NCI-H128 (cell line): ENCODE data around the gene SMIM22.

ENCODE experiments used
- DNase-seq: peaks from one replicate; lab custom pipeline; 2025; ENCODE audit not compliant: unreplicated experiment; lab: John Stamatoyannopoulos, UW

Gene SMIM22

DNA sequence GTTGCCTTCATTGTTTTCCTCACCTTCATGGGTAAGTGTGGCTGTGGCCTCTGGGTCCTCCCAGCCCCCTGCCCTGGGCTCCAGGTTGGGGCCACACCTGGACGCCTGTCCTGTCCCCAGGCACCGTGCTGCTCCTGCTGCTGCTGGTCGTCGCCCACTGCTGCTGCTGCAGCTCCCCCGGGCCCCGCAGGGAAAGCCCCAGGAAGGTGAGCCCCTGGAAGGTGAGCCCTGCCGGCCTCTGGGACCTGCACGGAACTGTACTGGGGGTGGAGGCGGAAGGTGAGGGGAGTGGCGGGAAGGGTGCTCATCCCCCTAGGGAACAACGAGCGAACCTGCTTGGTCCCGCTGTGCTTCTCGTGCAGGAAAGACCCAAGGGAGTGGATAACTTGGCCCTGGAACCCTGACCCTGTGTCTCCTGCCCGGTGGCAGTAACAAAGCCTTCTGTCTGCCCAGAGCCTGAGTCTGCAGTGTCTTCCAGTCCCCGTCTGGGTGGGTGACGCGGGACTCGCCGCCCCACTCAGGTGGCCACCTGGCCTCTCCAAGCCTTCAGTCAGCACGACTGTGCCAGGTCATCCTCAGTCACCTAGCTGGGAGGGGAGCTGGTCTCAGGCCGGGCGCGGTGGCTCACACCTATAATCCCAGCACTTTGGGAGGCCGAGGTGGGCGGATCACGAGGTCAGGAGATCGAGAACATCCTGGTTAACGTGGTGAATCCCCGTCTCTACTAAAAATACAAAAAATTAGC lies 831 bp downstream of the SMIM22 start:
- DNase-seq, result no peak

DNA sequence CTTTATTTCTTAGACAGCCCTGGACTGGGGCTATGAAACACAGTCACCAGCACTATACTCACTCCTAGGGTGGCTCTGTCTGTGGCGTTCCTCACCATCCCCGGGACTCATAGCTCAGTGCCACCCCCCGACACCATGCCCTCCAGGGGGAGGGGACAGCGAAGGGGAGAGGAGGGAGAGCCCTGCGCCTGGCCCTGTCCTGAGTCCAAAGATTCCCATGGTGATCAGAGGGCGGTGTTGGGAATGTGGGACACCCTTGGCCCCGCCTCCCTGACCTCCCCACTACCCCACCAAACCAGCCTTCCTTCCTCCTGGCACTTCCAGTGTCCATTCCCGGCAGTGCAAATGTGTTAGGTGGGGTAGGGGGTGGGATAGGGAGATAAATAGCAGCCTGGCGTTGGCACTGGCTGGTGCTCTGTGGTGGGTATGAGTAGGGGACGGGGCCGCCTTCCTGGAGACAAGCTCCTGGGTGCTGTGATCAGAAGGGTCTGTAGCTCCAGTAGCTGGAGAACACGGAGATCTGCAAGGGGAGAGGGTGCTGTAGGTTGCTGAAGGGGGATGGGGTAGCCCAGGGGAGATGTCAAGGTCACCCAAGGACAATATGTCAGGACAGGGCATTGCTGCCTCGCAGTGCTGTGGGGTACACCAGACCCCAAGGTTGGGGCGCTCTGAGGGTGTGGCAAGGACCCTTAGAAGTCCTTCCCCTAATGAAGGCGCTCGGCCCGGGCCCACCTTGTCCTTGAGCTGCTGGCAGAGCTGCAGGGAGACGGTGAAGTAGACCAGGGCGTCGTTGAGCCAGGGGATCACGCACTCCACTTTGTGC lies 2.0 kb downstream of the SMIM22 start:
- no peak for DNase-seq

DNA sequence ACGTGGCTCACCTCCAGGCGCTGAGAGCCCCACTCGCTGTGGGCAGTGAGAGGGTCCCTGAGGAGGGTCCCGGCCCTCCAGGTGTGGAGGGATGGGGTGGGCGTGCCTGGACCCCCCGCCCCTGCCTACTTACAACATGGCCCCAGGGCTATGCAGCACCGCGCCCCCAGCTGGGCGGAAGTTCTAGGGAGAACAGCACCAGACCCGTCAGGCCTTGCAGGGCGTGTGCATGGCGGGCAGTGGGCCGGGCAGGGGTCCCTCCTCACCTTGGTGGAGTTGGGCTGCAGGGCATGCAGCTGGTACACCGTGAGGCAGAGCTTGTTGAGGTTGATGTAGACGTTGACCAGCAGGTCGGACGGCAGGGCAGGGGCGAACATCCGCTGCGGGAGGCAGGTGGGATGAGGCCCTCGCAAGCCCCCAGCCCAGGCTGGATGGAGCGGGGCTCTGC lies 2.7 kb downstream of the SMIM22 start:
- DNase-seq, result no peak

DNA sequence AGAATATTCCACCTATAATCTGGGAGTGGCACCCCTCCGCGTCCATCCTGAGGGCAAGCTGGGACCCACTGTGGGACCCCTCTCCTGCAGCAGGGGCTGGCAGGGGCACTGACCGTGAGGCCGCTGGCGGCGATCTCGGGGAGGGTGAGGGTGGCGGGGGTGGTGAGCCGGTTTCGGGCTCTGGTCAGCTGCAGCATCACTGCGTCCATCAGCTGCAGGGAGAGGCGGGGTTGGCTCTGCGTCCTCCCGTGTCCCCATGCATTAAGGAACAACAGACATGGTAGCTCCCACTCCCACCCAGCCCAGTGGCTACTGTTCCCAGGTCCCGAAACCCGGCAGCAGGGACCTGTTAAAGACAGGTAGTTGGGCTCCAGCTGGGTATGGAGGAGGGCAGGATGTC lies 3.3 kb downstream of the SMIM22 start:
- no peak for DNase-seq

DNA sequence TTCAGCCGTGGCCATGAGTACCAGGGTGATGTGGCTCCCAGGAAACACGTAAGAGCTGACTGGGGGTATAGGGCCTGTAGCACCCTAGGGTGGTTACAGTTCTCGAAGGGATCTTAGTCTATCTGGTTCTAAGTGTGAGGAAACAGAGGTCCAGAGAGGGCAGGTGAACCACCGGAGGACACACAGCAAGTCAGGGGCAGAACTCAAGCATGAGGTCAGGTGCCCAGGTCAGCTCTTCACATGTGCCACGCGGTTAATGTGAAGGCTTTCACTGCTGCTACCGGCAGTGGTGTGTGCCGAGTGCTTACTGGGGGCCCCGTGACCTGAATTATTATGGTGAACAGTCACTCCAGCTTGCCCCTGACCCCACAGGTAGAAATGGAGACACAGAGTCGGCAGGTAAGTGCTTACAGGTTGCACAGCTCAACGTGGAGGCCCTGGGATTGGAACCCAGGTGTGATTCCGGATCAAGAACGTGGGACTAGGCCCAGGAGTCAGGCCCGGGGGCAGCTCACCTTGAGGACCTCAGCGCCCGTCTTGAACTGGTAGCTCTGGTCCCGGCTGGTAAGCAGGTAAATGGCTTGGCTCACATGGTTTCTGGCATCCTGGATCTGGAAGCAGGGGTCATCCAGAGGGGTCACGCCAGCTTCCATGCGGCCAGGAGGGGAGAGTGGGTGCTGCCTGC lies 4.1 kb downstream of the SMIM22 start:
- DNase-seq, result no peak

DNA sequence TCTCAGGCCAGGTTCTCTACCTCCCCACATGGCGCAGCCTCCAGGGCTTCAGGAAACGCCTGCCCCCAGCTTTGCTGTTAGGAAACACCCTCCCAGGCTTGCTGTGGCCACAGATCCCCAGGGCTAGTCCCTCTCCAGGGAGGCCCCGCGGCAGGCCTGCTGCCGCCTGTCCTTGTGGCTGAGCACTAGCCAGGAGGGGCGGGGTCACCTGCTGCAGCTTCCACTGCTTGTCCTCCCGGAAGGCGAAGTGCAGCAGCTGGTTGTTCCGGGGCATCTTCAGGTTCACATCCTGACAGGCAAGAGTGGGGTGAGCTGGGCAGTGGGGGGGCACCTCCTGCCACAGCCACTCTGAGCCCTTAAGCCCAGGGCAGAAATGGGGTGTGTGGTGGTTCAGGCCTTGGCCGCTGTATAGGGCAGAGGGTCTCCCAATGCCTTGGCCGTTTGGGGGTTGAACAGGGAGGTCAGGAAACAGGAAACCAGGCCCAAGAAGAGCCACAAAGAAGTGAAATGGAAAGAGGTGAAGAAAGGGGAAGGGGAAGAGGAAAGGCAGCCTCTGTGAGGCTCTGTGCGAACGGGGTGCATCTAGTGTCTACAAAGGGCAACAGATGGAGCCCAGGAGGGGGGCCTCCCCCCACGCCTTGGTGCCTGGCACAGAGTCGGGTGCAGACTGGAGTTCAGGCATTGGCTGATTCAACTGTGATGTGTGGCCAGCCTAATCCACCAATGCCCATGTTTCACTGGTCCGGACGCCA lies 5.3 kb downstream of the SMIM22 start:
- no peak for DNase-seq

DNA sequence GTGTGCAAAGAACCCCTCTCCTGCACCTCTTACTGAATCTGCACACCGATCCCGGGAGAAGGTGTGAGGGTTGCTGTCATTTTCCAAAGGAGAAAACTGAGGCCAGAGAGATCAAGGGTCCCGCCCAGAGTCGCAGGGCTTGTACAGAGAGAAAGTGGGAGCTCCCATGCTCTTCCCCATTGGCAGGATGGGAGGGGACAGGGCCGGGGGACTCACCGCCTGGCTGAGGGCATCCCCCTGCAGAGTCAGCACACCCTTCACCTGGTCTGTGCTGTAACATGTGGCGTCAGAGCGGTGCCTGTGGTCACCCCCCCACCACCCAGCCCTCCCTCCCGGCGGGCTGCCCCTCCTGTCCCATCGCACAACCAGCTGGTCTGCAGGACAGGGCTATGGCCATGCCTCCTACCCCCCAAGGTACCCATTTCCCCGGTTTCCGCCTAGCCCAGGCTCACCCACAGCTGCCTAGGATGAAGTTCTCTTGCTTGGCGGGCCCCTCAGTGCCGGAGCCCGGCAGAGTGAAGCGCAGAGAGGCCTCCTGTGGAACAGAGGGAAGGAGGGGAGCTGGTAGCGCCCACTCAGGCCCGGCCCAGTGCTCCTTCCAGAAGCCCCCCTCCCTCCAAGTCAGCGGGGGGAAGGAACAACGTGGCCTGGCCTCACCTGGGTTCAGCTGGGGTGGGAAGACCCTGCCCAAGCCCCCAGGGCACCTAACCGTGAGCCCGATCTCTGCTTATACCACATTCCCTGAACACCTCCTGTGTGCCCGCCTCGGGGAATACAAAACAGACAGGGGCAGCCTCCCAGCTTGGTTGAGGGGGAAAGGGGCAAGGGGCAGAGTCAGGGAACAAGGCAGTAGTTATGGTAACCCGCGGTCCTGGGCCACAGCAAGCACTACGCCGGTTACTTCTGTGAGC lies 6.1 kb downstream of the SMIM22 start:
- no peak for DNase-seq

DNA sequence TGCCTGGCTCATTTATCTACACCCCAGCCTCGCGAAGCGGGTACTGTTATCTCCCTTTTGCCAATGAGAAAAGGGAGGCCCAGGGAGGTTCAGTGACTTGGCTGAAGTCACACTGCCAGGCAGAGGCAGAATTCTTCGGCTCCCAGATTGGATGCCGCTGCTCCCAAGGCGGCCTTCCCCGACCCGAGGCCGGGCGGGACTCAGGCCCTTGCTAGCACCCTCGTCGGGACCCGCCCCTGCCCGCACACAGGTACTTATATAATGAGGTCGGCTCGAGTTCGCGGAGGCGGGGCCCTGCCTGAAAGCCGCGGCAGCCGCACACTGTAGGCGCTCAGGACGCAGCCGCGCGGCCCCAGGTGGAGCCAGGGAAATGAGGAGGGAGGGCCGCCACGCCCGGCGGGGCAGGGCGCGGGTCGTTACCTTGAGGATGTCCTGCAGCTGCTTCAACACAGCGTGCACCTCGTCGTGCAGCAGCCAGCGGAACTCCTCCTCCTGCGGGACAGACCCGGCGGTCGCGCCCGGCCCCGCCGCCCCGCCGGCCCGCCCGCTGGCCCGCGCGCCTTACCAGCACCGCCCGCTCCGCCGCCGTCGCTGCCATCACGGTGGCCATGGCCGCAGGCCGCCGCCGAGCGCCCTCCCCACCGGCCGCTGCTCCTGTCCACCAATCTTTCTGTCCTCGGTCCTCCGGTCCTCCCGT lies 6.9 kb downstream of the SMIM22 start, which contains the start of gene ROGDI:
Gene ROGDI (minus strand): TSS at position 672 of the 697 bp plus-strand sequence. CDS start 62 bp downstream, at position 610.
- DNase-seq, result peak; percentile 34

DNA sequence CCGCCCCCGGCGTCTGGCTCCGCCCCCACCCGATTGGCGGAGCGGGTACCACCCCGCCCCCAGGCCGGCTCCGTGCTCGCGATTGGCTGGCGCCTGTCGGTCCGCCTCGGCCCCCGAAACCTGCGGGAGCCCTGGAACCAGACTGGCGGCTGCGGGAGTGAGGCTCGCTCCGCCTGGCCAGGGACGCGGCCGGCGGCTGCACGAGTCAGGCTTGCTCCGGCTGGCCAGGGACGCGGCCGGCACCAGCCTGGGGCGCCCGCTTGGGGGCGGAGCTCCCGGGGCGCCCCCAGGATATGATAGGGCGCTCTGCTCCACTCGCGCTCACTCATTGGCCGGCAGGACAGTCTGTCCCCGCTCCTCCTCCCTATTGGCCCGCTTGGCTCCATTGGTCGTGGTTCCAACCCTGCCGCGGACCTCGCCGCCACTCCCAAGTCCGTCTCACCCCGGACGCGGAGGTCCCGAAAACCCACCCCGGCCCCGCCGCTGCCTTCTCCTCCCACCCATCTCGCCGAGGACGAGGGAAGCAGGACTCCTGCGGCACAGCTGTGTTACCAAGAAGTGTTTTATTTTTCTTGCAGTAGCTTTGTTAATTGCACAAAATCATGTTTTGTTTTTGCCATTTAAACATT lies 7.6 kb downstream of the SMIM22 start:
- peak; percentile 72 for DNase-seq

DNA sequence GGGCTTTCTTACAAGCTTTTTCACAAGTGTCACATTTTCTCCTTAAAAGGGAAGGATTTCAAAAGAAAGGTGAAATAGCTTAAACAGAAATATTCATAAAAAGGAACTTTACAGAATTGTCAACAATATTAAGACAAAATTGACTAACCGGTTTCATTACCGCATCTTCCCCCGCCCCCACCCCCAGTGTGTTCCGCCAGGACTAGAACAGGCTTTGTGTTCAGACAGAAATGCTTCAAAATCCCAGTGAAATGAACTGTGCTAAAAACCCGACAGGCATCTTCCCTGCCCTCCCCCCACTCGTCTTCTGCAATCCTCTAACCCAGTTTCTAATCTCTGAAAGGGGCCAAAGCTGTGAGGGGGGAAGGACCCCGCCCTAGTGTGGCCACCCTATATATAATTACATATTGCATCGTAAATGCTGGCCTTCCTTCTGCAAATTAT lies 8.3 kb downstream of the SMIM22 start:
- DNase-seq, result no peak

DNA sequence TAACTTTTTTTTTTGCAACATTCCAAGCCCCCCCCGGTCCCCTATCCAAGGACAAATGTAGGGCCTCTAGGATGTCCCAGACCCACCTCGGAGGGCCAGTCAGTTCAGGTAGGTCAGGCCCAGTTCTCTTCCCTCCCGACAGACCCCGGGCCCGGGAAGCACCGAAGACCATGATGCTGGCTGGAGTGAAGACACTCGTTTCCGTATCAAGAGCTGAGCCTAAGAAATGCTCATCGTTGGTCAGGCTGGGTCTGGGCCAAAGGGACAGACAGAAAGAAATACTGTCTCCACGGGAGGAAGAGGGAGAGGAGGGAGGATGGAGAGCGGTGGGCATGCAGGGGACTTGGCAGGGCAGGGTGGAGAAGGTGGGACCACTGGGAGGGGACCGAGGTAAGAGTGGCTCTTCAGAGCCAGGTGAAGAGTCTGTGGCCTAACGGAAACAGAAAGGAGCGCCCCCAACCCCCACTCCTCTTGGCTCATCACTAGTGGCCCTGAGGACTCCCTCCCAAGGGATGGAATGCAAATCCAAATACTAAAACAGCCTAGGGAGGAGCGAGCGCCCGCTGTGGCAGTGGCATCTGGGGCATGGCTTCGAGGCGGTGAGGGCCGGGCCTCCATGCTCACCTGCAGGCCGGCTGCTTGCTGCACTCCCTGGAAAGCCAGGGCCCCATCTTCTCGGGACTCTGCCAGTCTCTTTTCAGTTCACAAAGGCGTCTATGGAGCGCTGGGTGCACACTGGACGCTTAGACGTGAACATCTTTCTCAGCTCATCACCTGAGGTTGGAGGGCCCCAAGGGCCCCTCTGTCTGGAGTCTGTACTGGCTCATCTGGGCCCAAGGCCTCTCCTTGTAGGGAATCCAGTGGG lies 9.0 kb downstream of the SMIM22 start:
- no peak for DNase-seq

DNA sequence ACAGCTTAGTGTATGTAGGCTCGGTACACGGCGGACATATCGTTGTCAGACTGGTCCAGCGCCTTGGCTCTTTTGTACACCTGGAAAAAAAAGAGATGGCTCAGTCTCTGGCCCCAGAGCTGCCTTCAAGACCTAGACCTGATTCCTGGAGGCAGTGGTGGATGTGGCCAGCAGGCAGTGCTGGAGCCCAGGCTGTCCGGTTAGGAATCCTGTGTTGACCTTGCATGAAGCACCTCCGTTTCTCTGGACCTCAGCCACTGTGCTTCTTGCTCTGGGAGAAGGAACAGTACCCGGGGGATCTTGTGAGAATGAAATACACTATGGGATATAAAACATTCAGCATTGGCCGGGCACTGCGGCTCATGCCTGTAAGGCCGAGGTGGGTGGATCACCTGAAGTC lies 10.1 kb downstream of the SMIM22 start:
- DNase-seq, result no peak

DNA sequence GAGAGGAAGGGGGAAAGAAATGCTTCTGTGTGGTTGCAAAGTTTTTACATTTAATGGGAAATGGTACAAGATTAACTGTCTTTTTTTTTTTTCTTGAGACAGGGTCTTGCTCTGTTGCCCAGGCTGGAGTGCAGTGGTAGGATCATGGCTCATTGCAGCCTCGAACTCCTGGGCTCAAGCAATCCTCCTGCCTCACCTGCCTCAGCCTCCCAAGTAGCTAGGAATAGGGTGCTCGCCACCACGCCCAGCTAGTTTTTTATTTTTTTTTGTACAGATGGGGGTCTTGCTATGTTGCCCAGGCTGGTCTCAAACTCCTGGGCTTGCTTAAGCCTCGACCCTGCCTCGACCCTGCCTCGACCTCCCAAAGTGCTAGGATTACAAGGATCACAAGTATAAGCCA lies 11.1 kb downstream of the SMIM22 start:
- DNase-seq, result no peak

DNA sequence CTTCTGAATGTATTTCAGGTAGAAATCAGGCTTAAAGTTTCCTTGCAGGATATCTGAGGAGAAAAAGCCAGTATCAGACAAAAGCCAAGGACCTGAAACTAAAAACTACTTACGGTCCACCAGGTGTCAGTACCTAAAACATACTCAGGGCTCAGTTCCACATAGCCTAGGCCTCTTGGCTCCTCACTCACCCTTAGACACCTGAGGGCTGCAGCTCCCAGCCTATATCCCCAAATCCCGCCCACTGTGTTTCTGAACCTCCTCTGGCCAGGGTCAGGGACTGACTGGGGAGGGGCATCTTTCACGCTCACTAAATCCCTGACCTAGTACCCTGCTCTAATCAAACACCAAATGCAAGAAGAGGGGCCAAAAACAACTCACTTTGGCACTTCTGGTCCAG lies 16.1 kb downstream of the SMIM22 start:
- DNase-seq, result no peak

DNA sequence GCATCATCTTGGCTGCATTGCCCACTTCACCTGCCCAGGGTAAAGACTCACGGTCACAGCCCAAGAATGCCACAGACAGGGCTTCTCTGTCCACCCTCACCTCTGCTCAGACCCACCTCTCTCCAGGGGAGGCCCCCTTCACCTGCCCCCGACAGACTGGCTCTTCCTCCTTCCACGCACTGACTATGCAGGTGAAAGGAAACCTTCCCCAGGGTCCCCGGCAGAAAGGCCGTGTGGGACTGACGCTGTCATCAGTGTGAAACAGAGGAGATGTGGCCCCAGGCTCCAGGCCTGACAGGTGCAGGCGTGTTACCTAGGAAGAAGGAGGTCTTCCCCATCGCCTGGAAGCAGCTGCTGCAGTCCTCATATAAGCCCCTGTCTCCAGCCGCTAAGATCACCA lies 16.6 kb downstream of the SMIM22 start:
- no peak for DNase-seq

DNA sequence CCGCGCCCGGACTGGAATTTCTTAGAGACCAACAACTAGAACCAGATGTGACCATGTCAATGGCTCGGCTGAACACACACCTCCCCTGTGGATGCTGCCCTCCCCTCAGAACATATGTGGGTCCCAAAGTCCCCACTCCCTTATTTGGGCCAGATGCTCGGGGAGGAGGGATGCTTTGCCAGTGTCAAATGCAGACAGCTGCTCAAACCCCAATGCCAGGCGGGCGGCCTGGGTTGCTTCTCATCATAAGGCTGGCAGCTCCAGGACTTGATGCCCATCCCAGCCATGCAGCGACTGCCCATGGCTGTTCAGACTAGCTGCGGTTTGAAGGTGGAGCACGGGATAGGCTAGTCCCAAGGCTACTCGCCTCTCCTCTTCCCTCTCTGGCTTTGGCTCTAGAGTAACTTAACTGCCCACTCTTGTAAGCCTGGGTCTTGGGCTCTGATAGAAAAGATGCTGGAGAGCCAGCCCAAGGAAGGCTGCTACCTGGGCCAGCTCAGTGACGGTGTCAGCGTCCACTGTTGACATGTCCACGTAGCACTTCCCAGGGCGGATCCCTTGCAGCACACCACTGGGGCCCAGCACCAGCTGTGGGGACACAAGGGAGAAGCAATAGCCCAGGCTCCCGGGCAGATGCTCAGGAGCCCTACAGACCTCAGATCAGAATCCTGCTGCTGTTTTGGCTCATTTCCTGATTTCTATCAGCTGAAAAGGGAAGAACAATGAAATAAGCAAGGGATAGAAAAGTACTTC lies 18.3 kb downstream of the SMIM22 start:
- no peak for DNase-seq

DNA sequence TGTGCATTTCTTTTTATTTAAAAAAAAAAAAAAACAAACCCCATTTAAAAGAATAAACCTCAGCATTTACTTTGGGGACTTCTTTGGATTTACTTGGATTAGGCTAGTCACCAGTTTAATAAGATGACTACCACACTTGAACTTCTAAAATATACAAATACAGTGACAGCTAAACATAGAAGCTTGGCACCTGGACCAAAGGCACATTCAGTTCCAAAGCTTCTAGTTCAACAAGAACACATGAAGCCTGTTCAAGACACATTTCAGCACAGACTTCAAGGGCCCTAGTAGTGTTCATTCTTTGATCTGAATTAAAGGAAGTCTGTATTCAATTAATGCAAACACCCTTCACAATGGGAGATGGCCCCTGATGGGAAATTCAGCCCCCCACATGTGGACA lies 18.9 kb downstream of the SMIM22 start:
- DNase-seq, result no peak
